ENCODE results near the gene DLX1.
"Not testable (repeated sequence)": the region's sequence is repeated elsewhere in the genome, so short reads cannot be mapped to it uniquely, and the experiment has no call there.

Gene DLX1

GRCh38 chr2:172085460-172086159 lies at the start of gene DLX1:
Gene DLX1, plus strand, starts transcription at chr2:172085507. Its CDS starts 171 bp downstream, at chr2:172085678.
- DNase-seq (ENCODE audit: low read depth) = no peak

DNA sequence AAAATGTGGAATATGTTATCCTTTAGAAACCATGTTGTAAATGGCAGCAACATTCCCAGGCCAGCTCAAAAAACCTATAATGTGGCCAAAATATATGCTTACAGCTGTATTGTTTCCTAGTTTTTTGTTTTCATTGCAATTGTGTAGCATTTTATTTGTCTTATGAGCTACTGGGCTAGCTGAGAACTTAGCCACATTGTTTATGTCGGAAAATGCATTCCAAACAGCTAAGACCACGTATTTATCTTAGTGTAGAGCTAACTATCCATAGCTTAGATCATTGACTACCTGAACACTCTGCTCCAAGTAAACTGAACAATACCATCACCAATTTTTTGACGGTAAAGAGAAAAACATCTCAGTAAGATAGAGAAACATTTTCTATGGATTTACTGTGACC lies 47.2 kb upstream of the DLX1 start:
- no peak for DNase-seq (ENCODE audit: low read depth)

GRCh38 chr2:172038604-172039003 lies 46.7 kb upstream of the DLX1 start:
- DNase-seq (ENCODE audit: low read depth) = no peak

DNA sequence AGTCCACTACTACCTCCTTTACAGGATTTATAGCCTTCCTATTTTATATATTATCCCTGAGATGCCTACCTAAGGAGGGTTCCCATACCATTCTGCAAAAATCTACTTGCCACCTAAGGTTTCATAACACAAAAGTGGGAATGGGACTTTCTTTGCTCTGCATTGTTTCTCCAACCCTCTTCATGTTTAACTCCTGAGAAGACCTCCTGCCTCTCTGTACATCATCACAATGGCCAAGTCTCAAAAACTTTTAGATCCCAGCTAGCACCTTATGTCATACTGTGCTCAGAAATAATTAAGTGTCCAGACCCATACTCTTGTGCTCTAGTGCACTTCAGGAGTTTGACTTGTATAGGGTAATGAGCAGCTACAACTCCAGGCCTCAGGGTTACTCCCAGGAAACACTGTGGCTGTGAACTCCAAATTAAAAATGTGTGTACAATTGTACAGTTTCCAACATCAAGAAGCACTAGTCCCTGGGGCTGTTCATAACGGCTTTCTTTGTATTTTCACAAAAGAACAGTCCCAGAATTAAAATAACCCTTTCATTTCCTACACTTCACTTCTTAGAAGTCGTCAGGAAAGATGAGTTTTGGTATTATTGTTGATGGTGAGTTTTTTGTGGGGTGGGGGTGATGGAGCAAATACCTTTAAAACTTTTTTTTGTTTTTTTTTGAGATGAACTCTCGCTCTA lies 46.1 kb upstream of the DLX1 start:
- DNase-seq (ENCODE audit: low read depth) = no peak

- no peak for DNase-seq (ENCODE audit: low read depth)
Measured at GRCh38 chr2:172040311-172040710, 45.0 kb upstream of the DLX1 start.

GRCh38 chr2:172046080-172046678 lies 39.1 kb upstream of the DLX1 start:
- no peak for DNase-seq (ENCODE audit: low read depth)

DNA sequence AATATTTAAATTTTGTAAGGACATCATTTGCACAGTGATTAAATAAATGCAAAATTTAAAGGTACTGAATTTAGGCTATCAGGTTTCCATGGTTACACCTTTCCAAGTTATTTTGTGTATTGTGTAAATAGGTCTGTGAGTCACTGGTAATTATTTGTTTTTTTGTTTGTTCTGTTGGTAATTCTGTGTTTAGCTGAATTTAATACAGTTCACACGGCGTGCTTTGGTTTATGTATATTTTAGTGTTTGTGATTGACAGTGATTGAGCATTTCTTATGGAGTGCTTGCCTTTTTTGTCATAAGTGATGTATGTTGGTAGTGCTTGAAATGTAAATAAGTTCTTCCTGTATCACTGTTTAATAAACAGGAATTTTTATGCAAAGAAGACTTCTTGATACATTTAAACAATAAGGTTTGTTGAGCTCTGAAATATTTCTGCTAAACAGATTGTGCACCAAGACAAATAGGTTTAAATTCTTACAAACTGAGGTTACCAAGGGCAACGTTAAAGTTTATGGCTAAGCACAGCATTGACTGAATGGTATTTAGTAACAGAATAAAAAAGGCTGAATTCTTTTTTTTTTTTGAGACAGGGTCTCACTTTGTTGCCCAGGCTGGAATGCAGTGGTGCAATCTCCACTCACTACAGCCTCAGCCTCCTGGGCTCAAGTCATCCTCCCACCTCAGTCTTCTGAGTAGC lies 38.3 kb upstream of the DLX1 start:
- no peak for DNase-seq (ENCODE audit: low read depth)

DNA sequence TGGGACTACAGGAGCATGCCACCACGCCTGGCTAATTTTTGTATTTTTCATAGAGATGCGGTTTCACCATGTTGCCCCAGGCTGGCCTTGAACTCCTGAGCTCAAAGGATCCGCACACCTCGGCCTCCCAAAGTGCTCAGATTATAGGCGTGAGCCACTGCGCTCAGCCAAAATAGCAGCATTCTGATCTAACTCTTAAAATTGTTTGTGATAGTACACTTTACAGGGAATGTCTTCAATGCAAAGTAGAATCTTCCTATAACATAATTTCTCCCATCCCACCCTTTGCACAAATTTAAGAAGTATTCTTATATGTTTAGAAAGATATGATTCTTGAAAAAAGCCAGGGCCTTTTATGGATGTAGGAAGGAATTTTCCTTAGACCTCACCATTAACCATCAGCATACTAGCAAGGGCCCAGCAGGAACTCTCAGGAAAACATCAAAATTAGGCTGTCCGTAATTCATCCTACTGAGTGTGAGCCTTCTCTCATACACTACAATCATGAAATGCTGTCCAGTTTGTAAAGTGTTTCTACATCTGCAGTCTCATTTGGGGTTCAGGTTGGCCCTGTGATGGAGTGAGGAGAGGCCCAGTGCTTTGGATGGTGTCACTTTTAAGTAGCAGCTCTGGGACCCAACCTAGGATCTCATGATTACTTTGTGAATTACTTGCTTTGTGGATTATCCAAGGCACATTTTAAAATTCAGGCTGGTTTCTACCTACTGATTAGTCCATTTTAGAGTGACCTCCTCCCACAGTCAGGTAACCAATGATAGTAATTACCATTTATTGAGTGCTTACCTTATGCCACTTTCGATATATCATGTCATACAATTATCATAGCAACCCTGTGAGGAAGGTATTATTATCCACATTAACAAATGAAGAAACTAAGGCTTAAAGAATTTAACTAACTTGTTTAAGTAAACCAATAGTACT lies 37.5 kb upstream of the DLX1 start:
- no peak for DNase-seq (ENCODE audit: low read depth)

DNA sequence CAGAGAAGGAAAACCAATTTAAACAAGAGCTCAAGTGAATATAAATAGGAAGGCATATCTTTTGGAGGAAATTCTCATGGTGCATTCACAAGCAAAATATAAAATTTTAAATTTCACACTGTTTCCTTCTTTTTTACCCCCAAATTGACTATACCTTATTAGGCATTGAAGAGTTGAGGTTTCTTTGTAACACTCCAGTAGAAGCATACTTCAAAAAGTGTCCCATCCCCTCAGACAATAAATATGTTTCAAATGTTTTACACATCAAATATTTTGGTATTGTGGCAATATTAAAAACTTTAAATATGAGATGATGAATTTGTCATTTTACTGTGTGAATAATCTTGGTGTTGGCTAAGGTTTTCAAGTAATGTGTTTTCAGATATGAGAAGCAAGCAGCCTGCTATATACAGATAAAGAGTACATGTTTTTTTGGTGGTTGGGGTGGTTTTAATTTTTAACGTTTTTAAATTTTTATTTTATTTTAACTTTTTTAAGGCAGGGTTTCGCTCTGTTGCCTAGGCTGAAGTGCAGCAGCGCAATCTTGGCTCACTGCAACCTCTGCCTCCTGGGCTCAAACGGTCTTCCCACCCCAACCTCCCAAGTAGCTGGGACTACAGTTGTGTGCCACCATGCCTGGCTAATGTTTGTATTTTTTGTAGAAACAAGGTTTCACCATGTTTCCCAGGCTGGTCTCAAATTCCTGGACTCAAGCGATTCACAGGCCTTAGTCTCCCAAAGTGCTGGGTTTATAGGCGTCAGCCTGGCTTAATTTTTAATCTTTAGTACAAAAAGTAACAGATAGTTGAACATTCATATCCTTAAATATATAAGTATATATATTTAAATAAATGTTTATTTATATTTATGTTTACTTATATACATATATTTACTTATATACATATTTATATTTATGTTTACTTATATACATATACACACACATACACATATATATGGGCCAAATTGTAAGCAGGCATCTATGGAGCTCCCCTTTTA lies 36.5 kb upstream of the DLX1 start:
- no peak for DNase-seq (ENCODE audit: low read depth)

GRCh38 chr2:172049567-172050120 lies 35.7 kb upstream of the DLX1 start:
- no peak for DNase-seq (ENCODE audit: low read depth)

GRCh38 chr2:172050479-172051125 lies 34.7 kb upstream of the DLX1 start:
- no peak for DNase-seq (ENCODE audit: low read depth)

DNA sequence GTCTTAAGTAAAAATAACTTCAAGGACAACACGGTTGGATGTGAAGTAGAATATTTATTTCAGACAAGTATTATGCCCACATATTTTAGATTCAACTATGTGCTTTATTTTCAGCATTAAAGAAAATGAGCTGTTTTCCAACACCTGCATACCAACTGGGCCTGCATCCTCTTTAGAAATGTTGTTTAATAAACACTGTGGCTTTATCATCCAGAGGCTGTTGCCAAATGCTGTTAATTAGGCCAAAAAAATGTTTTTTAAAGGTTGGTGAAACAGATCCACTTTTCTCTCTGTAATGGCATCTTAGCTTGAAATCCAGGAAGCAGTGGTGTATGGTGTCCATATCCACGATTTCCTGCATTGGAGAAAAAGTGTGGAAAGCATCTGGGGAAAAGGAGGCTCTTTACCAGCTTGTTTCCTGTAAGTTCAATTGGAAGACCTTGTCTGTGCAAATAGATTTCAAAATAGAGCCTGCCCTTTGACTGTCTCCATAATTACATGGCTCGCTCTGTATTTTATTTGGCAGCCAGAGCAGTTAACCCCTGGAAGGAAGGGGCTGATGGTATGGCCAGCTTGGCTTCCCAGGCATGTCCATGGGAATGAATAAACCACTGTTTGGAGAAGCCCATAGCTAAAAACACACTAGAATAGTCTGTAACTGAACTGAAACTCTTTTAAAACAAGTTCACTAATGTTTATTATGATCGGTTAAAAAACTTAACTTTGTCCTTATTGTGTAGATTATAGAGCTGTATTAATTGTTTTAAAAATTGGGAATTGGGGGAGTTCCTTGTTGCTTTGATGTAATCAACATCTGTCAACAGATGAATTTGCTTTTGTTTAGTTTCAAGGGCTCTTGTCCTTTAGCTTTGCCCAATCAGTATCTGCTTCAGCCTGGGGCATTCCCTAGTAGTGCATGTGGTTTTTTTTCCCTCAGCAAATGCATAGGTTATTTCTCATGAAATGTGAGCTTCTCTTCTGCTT lies 33.0 kb upstream of the DLX1 start:
- no peak for DNase-seq (ENCODE audit: low read depth)

DNA sequence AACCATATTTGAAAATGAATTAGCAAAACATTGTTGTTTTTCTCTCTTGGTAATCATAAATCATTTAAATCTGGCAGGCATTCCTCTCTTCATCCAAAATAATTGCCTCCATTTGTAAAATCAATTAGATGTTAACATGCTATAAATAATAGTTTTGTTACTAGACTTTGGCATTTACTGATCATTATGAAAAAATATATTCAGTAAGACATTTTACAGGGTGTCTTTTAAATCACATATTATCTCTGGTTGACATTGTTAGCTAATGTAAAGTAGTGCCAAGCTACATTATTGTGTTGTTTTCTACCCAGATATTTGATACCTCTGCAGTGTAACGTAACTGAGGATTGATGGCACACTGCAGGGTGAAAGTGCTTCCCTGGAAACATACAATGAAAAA lies 31.8 kb upstream of the DLX1 start:
- DNase-seq (ENCODE audit: low read depth) = no peak

DNA sequence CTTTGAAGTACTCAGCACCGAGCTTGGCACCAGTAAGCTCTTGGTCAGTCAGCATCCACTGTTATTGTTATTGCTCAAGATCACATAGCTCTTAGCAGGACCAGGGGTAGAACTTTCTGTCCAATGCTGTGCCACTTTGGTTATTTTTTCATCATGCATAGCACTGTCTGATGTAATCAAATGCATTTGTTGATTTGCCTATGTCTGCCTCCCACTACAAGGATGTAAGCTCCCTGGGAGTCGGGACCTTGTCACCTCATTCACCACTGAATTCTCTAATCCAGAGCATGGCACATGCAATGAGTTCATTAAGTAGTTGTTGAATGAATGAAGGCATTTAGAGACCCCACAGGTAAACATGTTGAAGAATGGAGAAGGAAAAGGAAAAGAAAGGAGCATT lies 29.0 kb upstream of the DLX1 start:
- DNase-seq (ENCODE audit: low read depth) = no peak

DNA sequence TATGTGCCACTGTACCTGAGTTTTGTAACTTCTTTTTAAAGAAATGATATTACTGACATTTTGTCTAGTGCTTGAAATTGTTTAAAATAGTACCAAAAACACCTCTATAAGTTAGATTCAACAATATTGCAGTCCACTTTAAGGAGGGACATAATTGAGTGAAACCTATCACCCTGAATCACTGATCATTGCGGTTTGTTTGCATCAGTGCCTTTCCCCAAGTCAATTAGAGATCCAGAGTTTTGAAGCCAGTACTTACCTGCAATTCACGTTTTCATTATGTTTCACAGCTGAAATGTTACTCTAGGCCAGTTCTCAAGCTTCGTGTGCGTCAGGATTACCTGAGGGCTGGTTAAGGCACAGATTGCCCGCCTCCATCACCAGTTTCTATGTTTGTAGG lies 26.6 kb upstream of the DLX1 start:
- no peak for DNase-seq (ENCODE audit: low read depth)

- not testable (repeated sequence) for DNase-seq (ENCODE audit: low read depth)
Measured at GRCh38 chr2:172060118-172060517, 25.2 kb upstream of the DLX1 start.

GRCh38 chr2:172062402-172063004 lies 22.8 kb upstream of the DLX1 start:
- DNase-seq (ENCODE audit: low read depth) = no peak

DNA sequence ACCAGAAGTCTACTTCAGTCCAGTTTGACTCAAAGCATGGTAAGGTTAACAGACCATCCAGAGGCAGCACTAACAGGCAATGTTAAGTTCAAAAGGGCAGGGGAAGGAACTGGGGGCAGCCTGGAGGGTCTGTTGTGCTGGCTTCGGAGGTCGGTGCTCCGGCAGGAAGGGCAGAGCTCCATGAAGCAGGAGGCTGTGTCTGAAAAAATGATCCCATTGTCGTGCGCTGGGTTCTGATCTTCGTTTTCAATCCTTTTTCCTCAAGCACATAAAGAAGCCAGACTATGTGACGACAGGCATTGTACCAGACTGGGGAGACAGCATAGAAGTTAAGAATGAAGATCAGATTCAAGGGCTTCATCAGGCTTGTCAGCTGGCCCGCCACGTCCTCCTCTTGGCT lies 21.9 kb upstream of the DLX1 start:
- no peak for DNase-seq (ENCODE audit: low read depth)
